ENCODE measurements around the gene USP28.
A peak's percentile ranks its signal among the peaks of the same experiment; 100 is the strongest.

The USP28 gene

DNA sequence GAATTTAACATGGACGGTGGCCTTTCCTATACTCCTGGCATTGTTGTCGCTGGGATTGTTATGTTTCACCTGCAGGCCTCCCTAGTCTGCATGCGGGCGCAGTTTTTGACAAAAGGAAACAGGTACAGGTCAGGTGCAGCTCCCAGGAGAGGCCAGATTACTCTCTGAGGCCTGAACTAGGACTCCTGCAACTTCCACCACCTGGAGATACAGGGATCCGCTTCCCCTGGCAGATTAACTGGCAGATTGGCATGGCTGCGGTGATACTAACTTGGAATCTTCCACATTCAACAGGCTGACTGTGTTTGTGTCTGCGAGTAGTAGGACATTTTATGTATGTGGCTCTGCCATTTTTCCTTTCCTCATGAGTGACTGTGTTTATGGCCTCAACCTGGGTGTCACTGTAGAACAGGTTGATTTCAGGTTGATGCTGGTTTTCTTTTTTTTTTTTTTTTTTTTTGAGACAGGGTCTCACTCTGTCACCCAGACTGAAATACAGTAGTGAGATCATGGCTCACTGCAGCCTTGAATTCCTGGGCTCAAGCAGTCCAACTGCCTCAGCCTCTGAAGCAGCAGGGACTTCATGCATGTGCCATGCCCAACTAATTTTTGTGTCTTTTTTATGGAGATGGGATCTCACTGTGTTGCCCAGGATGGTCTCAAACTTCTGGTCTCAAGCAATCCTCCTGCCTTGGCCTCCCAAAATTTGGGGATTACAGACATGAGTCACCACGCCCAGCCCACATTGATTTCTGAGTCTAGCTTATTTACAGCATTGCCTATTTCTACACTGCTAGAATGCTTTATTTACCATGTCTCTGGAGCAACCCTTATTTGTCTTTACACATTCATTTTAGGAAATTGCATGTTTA is 1.7 kb upstream of the USP28 start:
- DNase-seq = peak; percentile 35

DNA sequence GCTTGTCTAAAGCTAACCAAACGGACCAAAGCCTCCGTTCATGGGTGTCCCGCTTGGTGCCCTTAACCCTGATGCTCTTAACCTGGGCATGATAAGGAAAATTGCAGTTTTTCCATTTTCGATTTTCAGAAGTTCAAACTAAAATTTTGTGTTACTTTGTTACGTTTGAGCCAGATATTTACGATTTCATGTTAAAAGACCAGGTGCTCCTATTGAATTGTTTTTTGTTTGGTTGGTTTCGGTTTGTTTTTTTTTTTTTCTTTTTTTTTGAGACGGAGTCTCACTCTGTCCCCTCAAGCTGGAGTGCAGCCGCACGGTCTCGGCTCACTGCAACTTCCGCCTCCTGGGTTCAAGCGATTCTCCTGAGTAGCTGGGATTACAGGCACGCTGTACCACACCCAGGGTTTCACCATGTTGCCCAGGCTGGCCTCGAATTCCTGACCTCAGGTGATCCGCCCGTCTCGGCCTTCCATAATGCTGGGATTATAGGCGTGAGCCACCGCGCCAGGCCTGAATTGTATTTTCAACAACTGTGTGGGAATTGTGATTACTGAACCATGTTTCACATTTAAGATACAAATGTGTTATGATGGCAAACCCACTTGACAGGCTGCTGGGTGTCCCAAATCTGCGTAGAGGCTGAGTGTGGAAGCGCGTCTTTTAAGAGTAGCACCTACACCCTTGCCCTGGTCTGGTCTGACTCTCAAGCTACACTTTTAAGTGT is 864 bp upstream of the USP28 start:
- no peak for DNase-seq

DNA sequence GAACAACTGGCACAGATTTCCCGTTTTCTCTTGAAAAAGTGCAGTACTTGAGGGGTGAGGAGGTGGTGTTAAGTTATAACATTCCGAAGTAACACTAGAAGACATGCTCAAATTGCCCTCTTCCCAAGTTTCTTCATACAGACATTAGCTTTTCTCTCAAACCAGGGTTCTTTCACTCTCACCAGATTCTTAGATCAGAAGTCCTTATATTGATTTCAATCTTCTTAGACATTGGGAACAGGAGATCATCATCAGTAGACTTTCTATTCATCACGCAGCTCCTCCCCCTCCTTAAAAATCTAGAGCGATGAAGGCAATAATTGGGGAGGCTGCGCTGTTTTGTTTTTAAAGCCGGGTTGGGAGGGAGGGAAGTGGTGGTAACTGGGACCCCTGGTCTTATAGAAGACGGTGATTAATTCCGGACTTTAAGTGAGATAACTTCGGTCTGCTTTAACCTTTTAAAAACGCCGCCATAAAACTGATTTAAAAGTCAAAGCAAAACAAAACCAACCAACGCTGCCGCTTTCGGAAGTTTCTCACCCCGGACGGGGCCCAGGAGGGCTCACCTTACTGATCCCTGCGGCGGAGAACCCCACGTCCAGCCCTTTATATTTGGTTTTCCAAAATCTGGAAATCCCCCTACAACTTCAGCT is 665 bp downstream of the USP28 start:
- DNase-seq = no peak

DNA sequence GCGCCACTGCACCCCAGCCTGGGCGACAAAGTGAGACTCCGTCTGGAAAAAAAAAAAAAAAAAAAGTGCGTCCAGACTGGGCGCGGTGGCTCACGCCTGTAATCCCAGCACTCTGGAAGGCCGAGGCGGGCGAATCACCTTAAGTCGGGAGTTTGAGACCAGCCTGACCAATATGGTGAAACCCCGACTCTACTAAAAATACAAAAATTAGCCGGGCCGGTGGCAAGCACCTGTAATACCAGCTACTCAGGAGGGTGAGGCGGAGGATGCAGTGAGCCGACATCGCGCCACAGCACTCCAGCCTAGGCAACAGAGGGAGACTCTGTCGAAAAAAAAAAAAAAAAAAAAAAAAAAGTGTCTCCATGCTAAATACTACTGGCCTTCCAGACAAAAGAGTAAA is 1.3 kb downstream of the USP28 start:
- no peak for DNase-seq

DNA sequence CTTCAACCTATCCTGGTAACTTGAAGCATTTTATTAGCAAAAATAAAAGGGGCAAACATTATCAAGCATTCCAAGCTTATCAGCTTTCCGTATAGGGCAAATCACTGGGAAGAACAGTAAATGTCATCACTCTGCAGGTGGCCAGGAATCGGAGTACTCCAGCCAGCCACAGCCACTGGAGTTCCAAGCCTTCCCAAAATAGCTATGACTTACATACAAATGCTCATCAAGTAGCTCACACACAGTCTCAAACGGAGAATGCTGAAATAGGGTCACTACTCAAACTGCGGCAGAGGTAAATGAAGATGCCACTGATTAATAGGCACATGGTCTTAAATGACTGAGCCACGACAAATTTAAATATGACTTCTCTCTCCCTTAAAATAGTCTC is 2.1 kb downstream of the USP28 start:
- DNase-seq = no peak

DNA sequence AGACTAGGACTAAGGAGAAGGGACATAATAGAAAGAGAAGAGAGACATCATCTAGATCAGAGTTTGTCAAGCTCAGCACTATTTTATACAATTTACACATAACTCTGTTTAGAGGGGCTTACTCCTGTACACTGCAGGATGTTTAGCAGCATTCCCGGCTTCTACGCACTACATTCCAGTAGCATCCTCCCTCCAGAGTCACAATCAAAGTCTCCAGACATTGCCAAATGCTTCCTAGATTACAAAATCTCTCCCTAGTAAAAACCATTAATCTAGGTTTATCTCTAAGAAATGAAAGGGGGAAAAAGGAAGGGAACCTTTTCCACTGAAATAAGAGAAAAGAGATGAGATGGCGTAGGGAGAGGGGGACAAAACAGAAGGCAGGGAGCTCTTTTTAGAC is 4.0 kb downstream of the USP28 start:
- DNase-seq = no peak

DNA sequence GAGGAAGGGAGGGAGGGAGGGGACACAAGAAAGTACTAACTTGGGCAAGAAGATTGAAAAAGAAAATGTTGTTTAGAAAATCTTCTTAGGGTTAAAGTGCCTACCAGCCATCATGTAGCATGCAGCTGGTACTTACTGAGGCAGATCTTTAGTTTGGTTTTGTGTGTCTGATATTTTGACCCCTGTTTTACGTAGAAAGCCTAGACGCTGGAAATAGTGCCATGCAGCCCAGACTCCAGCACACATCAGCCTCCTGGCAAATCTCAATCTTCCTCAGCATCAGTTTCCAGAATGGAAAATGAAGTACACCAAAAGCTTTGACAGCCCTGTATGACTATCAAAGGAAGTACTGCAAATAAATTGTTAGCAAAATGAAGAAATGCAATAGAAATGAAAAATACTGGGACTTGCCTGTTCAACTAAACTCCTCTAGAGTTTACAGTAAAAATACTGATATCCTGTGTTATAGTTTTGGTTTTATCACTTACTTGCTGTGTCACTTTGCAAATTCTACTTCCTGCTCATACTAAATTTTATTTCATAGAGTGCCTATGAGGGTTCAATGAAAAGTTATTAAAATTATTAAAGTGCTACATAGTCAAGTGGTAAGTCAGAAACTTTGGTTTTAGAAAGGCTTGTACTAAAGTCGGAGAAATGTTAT is 7.4 kb downstream of the USP28 start:
- DNase-seq = no peak

DNA sequence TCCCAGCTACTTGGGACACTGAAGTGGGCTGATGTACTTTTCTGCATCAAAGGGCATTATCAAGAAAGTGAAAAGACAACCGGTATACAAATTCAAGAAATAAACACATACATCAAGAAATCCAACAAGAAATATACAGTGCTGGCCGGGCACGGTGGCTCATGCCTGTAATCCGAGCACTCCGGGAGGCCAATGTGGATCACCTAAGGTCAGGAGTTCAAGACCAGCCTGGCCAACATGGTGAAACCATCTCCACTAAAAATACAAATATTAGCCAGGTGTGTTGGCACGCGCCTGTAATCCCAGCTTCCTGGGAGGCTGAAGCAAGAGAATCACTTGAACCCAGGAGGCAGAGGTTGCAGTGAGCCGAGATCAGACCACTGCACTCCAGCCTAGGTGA is 9.5 kb downstream of the USP28 start:
- DNase-seq = no peak

DNA sequence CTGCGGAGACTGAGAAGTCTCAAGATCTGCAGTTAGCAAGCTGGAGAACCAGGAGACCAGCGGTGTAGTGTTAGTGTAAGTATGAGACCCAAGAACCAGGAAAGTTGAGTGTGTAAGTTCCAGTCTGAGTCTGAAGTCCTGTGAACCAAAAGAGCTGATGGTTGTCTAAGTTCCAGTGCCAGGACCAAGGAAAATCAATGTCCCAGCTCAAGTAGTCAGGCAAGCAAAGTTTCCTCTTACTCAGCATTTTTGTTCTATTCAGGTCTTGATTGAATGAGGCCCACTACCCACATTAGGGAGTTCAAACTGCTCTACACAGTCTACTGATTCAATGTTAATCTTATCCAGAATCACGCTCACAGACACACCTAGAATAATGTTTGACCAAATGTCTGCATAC is 11.0 kb downstream of the USP28 start:
- DNase-seq = no peak

DNA sequence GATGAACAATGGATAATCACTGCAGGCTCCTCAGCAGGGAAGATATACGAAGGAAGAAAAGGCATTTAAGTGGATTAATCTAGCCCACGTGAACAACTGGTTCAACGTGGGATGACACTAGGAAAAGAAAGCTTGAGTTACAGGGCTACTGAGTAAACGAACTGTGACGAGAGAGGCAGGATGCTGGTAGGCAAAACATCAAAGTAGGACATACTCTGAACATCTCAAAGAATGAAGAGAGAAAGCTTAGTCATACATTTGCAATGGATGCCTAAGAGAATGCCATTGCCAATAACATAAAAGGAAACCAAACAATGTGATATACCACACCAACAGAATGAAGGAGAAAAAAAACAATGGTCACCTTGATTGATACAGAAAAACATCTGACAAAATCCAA is 12.9 kb downstream of the USP28 start:
- no peak for DNase-seq

DNA sequence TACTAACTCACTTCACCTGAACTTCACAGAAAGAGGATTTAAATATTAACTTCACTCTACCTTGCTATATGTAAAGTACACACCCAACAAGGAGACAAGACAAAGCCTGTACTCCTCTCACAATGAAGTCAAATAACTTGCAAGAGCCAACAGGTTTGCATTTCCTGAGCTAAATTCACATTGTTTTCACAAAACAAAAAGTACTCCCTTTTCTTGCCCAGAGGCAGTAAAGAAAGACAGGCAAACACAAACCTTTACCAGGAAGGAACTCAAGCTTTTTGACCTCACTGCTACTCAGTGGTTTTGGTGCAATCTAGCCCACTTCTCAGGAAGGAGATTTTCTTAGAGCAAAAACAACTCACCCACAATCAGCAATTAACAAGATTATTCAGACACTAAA is 15.7 kb downstream of the USP28 start:
- DNase-seq = no peak

DNA sequence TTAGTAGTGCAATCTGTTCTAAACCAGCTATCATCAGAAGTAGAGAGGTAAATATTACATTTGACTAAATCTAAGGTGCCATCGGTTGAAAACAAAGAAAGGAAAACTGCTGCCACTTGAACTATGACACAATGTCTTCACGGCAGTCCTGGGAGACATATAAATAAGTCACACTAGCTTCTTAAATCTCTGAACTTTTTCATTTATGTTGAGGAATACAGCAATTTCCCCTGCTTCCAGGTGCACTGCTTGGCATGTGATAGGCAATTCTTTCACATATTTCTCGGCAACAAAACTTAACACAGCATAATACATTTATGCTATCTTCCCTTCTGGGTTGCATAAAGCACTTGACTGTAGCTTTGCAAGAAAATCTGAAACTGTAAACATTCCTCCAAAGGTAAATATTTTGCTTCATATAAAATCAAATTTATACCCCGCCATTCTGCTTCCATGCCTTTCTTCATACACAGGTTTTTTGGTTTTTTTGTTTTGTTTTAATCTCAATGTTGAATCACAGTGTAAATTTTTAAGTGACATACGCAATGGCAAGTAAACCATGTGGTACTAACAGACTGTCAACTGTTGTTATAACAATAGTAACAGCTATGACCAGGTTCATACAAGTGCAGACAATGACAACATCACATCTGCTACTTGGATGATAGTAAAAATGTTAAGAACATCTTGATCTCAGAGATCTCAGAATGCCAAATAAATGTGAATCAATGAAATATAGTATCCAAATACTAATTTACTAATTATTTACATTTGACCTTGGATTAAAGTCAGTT is 18.2 kb downstream of the USP28 start:
- no peak for DNase-seq

DNA sequence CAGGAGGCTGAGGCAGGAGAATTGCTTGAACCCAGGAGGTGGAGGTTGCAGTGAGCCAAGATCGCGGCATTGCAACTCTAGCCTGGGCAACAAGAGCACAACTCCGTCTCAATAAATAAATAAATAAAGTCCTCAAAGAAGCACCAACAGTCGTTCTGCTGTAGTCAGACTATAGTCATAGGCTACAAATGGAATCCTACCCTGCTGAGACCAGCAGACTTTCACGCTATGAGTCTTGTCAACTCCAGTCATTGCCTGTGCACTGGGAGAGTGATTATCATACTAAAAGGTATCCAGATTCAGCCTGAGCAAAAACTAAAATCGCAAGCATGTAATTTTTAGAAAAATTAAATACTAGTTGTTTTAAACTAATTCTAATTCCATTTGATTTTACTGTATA is 19.6 kb downstream of the USP28 start:
- DNase-seq = no peak

DNA sequence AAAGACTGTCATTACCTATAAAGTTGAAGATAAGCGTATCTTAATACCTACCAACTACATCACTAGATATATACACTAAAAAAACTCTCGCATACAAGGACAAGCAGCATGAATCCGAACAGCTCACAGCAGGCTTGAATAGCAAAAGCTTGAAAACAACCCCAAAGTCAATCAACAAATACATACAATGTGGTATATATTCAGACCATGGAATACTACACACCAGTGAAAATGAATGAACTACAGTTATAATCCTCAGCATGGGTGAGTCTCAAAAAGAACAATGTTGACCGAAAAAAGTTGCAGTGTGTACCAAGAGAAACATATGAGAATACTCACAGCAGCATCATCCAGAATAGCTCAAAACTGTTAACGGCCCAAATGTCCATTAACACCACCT is 25.2 kb downstream of the USP28 start:
- no peak for DNase-seq

DNA sequence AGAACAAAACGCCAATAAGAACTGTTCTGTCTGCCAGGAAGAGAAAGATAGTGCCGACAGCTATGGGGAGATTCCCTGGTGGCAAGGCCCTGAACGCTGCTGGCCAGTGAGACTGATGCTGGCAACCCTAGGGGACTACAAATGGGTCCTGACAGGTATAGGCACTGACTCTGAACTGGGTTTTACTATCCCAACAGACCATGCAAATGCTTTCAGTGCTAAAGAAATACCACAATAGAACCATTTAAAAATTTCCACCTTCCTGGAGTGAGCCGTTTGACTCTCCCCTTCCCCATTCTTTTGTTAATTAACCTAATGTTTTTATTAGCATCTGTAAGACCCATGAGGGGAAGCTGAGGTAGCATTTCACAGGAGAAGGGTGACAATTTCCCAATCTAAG is 25.7 kb downstream of the USP28 start:
- no peak for DNase-seq

DNA sequence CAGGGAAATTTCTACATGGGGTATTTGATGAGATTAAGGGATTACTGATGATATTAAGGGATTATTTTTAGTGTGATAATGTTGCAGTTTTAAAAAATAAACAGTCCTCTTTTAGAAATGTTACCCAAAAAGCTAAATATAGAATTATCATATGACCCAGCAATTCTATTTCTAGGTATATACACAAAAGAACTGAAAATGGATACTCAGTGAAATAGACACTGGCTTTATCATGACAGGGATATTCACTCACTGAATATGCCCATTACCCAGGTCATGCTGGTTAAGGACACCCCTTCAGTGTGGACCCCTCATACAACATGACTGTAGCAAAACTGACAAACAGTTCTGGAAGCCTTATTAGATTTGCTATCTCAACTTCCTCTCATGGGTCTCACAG is 27.8 kb downstream of the USP28 start:
- no peak for DNase-seq

DNA sequence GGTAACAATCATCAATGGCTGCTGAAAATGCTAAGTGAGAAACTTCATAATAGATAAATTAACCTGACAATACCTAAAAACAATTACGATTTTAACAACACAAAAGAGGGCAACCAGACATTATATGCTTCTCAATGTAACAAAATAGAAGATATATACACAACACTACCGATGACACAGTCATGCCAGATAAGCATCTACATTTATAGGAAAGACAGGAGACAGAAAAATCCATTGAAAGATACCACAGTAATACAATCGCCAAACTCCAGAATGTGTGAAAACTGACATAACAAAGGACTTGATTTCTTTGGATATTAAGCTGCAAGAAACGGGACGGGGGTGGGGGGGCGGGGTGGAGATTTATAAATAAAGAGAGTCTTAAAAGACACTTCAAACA is 28.3 kb downstream of the USP28 start:
- DNase-seq = no peak

DNA sequence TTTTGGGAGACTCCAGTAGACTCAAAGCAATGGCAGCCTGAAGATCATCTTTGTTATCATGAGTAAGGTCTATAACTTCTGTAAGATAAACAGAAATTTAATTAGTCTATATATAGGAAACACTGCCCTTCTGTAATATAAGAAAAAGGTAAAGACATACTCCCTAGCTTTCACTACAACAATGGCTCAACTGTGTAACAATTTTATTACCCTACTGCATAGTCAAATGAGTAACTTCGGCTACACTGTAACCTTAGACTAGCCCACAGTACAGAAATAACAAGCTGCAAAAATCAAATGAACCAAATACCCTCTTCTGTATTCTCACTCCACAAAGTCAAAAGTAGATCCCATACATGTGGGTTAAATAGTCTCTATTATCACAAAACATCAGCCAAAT is 33.7 kb downstream of the USP28 start:
- no peak for DNase-seq

DNA sequence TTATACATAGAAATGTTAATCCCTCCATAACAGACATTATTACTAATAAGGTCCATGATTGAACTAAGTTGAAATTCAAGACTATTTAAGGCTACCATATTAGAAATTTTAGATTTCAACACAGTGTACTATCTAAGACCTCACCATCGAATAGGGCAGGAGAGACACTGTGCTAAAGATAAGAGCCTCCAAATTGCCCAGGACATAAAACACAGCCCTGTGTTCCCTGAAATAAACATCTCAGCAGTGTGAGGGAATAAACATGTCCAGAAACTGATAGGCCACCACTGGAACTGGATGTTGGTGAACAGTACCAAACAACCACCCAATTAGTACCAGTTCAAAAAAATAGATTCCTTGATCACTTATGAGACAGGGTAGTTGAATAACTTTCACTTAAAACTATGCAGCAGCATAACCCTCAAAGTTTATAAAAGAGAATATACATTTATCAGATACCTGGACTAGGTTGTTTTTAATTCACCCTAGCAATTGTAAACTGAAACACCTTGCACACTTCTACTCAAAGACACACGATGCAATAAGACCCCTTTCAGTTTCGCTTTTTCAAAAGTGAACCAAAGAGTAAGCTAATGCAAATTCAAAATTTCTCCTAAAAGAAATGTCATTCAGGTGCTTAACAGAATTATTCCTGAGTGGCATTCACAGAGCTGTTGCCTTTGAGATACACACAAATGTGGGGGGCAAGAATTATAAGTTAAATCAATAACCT is 34.3 kb downstream of the USP28 start:
- DNase-seq = no peak

DNA sequence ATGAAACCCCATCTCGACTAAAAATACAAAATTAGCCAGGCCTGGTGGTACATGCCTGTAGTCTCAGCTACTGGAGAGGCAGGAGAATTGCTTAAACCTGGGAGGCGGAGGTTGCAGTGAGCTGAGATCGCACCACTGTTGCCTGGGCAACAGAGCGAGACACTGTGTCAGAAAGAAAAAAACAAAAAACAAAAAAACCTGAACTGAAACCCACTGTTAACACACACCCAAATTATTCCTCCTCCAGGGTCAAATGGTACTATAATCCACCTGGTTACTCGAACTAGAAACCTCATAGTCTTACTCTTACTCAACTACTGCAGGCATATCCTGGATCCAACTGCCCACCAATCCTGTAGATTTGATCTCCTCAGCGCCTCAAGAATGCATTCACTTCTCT is 35.5 kb downstream of the USP28 start:
- no peak for DNase-seq

DNA sequence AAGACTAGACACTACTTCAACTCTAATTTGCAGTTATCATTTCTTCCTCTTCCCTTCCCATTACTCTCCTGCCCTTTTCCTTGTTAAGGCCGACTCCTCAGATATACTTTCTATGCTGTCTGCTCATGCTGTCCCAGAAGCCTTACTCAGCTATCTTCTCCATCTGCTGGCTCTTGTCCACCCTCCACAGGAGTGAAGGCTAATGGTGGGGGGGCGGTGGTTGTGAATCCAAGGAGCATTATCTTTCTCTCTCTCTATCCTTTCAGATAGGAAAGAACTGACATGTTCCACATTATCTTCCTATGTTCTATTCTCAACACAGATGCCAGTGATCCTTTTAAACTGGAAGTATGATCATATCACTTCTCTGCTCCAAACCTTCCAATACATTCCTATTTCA is 37.4 kb downstream of the USP28 start:
- no peak for DNase-seq

DNA sequence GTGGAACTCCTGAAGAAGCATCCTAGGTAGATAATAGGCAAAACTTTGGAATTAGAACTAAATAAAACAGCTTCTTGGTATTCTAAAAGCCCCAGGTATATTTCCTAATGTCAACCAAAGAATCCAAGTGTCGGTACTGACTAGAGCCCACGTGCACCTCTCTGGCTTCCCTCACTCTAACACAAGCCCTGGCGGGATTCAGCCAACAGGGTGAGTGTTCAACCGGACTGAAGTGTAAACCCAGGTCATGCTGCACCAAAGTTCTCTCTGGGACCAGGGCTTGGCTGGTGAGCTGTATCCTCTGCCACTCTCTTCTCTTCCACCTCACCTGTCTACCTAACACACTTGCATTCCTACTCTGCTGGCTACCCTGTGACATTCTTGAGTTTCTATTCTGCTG is 40.1 kb downstream of the USP28 start:
- no peak for DNase-seq

All from GDM1 (cell line).